ENCODE data around the gene SERPINC1.

SERPINC1 gene

GRCh38 chr1:173856014-173856413 is 61.1 kb downstream of the SERPINC1 start:
- H3K9ac ChIP-seq (ENCODE audit: insufficient read length) = no peak overlapping the region
- no peak overlapping the region for H3K4me3 ChIP-seq
- H3K9me3 ChIP-seq (ENCODE audit: low read depth, low read length) = no peaks in the 10 kb centered on the region
- TF ChIP-seq FOXP2 (optimal IDR thresholded peaks at IDR 0.05; ENCODE audit: control extremely low read depth, extremely low read length, insufficient read depth) (no peak), POLR2AphosphoS5 (IDR thresholded peaks at IDR 0.05; ENCODE audit: borderline replicate concordance, low read depth, low read length) (no peak; the same call in 1 of the 2 replicates), EZH2 (IDR thresholded peaks at IDR 0.05) (no peak)
- H3K36me3 ChIP-seq (ENCODE audit: insufficient read depth, low read length) = peaks cover 64% of the 10 kb centered on the region
- no peak overlapping the region for H3K27ac ChIP-seq
- DNase-seq (ENCODE audit: low read depth, low spot score) = no peak

Measured in SK-N-MC (cell line).